Measurements from ENCODE around the gene REEP6.
"Not testable (repeated sequence)": the region's sequence is repeated elsewhere in the genome, so short reads cannot be mapped to it uniquely, and the experiment has no call there.

The REEP6 gene

GRCh38 chr19:1489463-1490310, 1.3 kb upstream of the REEP6 start:
- DNase-seq (ENCODE audit: low read depth in 2 of 2) = no peak

DNA sequence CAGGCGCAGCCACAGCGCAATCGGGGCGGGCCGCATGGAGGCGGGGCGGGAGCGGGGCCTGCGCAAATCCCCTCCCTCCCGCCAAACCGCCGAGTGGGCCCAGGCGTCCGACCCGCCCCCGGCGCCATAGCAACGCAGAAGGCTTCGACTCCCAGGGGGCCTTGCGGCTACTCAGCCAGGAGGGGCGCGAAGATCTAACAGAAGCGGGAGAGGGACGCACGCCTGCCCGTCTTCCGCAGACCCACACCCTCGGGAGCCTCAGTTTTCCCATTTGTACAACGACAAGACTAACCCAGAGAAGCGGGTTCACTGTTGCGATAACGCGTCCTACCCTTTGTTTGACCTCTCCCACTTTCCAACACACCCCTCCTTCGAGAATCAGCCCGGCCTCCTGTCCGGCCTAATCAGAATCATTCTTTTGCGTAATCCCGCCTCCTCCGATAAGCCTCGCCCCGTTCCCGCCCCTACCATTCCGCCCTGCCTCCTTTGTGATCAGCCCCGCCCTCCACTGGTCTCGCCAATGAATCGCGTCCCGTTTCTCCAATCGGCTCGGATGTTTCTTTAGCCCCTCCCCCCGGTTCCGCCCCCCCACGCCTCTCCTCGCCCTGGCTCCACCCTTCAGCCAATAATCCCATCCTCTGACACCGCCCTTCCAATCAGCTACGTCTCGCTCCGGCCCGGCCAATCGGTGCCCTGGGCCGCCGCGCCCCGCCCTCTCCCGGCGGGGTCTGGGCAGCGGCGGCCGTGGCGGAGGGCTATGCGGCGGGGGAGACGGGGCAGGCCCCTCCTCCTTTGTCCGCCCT, 469 bp upstream of the REEP6 start, which contains the start of gene PCSK4:
TSS of gene PCSK4 (minus strand) at position 40 of the 803 bp plus-strand sequence. CDS start at position 36, 4 bp downstream.
- peak; percentile 94 to 98 for DNase-seq (ENCODE audit: low read depth in 2 of 2)

DNA sequence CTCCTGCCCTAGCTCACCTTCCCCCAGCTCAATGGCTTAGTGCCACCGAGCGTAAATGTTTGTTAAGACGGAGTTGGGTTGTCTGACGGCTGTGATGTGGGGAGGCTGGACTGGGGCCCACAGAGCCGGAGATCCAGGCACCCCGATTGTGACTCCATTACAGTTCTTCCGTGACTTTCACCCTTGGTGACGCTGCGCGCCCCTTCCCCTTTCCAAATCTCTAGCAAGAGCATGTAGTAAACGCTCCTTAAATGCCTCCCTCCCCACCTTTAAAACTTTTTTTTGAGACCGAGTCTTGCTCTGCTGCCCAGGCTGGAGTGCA, 829 bp downstream of the REEP6 start:
- DNase-seq (ENCODE audit: low read depth in 2 of 2) = no peak

GRCh38 chr19:1492474-1493006, 1.6 kb downstream of the REEP6 start:
- no peak for DNase-seq (ENCODE audit: low read depth in 2 of 2)

GRCh38 chr19:1494115-1494815, 3.3 kb downstream of the REEP6 start:
- no peak for DNase-seq (ENCODE audit: low read depth in 2 of 2)

- DNase-seq (ENCODE audit: low read depth in 2 of 2) = no peak
Measured at GRCh38 chr19:1495051-1495798, 4.2 kb downstream of the REEP6 start.

GRCh38 chr19:1495799-1496713, 5.1 kb downstream of the REEP6 start:
- no peak for DNase-seq (ENCODE audit: low read depth in 2 of 2)

DNA sequence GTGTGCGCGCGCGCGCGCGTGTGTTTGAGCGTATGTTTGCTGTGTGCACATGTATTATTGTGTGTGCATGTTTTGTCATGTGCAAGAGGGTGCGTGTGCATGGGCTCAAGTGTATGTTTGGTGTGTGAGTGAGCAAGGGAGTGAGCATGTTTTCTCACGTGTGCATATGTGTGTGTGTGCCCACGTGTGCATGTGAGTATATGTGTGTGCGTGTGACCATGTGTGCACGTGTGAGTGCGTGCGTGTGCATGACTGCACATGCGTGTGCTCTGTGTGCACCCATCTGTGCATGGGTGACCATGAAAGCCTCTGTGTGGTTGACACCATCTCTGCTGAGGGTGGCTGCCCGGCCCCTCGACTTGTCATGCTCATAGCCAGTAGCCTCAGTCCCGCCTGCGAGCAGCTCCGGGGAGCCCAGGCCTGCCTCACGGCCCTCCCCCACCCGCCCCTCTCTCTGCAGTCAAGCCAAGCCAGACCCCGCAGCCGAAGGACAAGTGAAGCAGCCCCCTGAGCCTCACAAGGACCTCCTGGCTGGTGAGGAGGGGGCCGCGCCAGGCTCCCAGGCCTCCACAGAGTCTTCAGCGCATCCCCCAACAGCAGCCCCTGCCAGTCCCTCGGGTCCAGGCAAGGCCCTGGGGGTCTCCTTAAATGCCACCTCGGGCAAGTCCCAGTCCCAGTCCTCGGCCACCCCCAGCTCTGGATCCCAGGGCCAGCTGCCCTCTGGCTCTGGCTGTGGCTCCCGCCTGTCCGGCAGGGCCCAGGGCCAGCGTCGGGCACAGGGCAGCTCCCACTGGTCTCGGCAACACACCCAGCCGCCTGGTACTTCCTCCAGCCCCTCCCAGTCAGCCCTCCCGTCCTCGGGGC, 6.0 kb downstream of the REEP6 start:
- DNase-seq (ENCODE audit: low read depth in 2 of 2) = no peak

- no peak for DNase-seq (ENCODE audit: low read depth in 2 of 2)
Measured at GRCh38 chr19:1497578-1498235, 6.7 kb downstream of the REEP6 start.

DNA sequence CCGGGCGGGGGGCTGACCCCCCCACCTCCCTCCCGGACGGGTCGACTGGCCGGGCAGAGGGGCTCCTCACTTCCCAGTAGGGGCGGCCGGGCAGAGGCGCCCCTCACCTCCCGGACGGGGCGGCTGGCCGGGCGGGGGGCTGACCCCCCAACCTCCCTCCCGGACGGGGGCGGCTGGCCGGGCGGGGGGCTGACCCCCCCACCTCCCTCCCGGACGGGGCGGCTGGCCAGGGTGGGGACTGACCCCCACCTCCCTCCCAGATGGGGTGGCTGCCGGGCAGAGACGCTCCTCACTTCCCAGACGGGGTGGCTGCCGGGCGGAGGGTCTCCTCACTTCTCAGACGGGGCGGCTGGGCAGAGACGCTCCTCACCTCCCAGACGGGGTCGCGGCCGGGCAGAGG, 8.2 kb downstream of the REEP6 start:
- not testable (repeated sequence) for DNase-seq (ENCODE audit: low read depth in 2 of 2)

DNA sequence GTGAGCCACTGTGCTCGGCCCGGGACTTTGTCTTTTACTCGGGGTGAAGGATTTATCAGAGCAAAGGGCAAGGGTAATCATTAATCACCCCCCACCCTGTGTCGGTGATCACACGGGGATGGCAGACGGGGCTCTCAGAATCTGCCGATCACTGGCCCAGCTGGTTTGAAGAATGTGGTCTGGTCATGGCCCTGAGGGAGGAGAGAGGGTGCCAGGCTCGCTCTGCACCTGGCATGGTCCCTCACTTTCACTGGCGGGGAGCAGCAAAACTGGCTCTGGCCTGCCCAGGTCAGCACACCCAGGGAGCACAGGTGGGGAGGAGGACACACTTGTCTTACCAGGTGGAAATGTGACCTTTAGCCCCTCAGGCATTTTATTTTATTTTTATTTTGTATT, 10.2 kb downstream of the REEP6 start:
- no peak for DNase-seq (ENCODE audit: low read depth in 2 of 2)

GRCh38 chr19:1502433-1503088, 11.6 kb downstream of the REEP6 start:
- DNase-seq (ENCODE audit: low read depth in 2 of 2) = no peak

DNA sequence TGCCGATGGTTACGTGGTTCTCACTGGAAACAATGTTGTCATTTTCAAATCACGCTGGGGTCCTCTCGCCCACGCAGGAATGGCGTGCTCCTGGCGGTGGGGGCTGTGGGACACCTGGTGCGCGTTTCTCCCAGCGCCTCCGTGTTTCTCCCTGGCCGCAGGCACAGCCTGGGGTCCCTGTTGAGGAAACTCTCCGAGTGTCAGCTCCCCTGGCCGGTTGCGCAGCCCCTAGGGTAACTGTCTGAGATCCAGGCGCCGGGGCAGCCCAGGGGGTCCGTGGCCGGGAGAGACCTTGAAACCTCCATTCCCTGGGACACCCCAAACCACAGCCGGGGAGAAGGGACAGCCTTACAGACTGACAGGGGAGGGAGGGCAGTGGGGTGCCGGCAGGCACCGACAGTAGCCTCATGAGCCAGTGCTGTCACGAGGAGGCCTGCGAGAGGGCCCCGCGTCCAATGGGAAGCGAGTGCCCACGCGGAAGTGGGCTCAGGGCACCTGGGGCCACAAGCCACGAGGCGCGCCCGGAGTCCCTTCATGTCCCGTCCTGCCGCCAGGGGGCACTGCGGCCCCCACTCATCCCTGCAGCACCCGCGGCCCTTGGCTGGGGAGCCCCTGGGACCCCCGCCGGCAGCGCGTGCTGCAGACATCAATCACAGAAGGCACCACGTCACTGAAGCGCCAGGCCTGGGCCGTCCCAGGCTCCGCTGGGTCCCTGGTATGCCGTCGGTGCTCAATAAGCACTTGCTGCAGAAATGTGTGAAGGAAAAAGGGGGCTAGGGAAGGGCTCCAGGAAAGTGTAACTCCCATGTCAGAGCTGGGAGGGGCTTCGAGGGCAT, 12.3 kb downstream of the REEP6 start:
- peak; percentile 63 to 72 for DNase-seq (ENCODE audit: low read depth in 2 of 2)

DNA sequence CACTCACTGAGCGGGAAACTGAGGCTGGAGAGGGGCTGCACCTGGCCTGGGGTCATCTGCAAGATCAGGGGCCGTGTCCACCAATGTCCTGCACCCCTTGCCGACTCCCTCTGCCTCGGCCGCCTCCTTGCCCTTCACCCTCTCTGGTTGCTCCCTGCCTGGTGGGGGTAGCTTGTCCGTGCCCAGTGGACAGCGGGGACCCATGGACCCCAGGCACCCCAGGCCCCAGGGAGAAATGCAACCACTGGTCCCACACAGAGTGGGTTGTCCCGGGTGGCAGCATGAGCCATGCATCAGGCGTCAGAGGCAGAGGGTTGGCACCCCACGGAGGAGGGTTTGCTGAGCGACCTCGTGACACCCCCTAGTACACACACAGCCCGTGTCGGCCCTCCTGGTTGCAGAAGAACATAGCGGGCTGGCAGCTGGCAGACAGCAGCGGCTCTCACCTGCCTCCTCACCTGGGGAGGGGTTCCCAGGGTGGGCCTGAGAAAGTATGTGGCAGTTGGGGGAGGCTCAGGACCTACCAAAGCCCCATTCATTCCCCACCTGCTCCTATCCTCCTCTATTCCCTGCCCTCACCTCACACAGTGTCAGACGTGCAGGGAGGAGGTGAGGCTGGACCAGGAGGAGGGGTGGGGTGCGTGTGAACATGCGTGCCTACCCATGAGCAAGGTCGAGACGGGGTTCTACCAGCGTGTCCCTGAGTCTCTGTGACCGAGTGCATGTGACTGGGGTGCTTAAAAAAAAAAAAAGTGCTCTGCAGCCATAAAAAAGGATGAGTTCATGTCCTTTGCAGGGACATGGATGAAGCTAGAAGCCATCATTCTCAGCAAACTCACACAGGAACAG, 13.2 kb downstream of the REEP6 start:
- no peak for DNase-seq (ENCODE audit: low read depth in 2 of 2)

GRCh38 chr19:1505012-1505411, 14.0 kb downstream of the REEP6 start:
- no peak for DNase-seq (ENCODE audit: low read depth in 2 of 2)

Data from stimulated activated CD8-positive, alpha-beta memory T cell treated with anti-CD3 and anti-CD28 coated beads, Interleukin-2, amount 100 ng/mL, for 48 hours (primary cell).